Cortex of kidney (tissue), 1 donor: Measurements from ENCODE around the gene NDUFS8.

Experiments
- DNase-seq: peaks from one replicate; lab custom pipeline; 2025; lab: John Stamatoyannopoulos, UW

Gene NDUFS8

GRCh38 chr11:68036717-68037239 is 6.3 kb downstream of the NDUFS8 start:
- DNase-seq, result no peak

- DNase-seq, result no peak
These were observed 7.1 kb downstream of the NDUFS8 start for GRCh38 chr11:68037411-68038225.

GRCh38 chr11:68038226-68038717 is 7.8 kb downstream of the NDUFS8 start:
- DNase-seq, result no peak

GRCh38 chr11:68038718-68039525 is 8.4 kb downstream of the NDUFS8 start, which contains the start of gene TCIRG1:
Gene TCIRG1, plus strand, starts transcription at chr11:68039025. Its CDS starts 2,247 bp downstream, at chr11:68041272.
- no peak for DNase-seq

GRCh38 chr11:68039526-68040086 is 9.1 kb downstream of the NDUFS8 start:
- no peak for DNase-seq

- DNase-seq, result no peak
These were observed 9.8 kb downstream of the NDUFS8 start for GRCh38 chr11:68040101-68040956.

- DNase-seq, result no peak
These were observed 10.6 kb downstream of the NDUFS8 start for GRCh38 chr11:68040957-68041591.

- DNase-seq, result no peak
These were observed 11.2 kb downstream of the NDUFS8 start for GRCh38 chr11:68041617-68042218.

GRCh38 chr11:68042219-68043028 is 11.9 kb downstream of the NDUFS8 start:
- no peak for DNase-seq

GRCh38 chr11:68043029-68043348 is 12.5 kb downstream of the NDUFS8 start:
- DNase-seq, result no peak

GRCh38 chr11:68043349-68044144 is 13.1 kb downstream of the NDUFS8 start:
- no peak for DNase-seq

GRCh38 chr11:68044145-68044813 is 13.8 kb downstream of the NDUFS8 start:
- DNase-seq, result no peak

- no peak for DNase-seq
These were observed 14.4 kb downstream of the NDUFS8 start for GRCh38 chr11:68044898-68045351.

- DNase-seq, result no peak
These were observed 17.2 kb downstream of the NDUFS8 start for GRCh38 chr11:68047437-68048290.

- DNase-seq, result no peak
These were observed 18.4 kb downstream of the NDUFS8 start for GRCh38 chr11:68048681-68049508.
